Measurements from ENCODE around the gene TMEM143. TPM values are rescaled to one million over a fixed set of nuclear protein-coding genes. Genes with fewer than 3 reads are reported as not detected.

Gene TMEM143
- total RNA-seq, 1 donor from 2014 or later = 10.2 TPM

DNA sequence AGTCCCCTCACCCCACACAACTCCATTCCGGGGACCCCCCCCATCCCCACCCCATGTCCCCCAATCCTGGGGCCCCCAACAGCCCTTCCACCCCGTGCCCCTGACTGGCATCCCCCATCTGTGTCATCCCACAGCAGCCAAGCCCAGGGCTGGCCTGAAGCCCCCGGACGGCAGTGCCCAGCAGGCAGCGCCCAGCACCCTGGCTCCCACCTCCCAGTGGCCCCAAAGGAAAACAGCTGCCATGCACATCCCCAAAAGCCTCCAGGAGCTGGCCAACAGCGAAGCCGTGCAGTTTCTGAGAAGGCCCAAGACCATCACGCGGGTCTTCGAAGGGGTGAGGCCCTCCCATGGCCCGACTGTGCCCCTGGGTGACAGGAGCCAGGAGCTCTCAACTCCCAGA is 1.9 kb upstream of the TMEM143 start:
- Mint-ChIP-seq H3K4me1 (peaks cover 19% of the 10 kb centered on the region), H3K36me3 (ENCODE audit: low read depth) (peaks cover 6% of the 10 kb centered on the region)
- DNase-seq = no peak

DNA sequence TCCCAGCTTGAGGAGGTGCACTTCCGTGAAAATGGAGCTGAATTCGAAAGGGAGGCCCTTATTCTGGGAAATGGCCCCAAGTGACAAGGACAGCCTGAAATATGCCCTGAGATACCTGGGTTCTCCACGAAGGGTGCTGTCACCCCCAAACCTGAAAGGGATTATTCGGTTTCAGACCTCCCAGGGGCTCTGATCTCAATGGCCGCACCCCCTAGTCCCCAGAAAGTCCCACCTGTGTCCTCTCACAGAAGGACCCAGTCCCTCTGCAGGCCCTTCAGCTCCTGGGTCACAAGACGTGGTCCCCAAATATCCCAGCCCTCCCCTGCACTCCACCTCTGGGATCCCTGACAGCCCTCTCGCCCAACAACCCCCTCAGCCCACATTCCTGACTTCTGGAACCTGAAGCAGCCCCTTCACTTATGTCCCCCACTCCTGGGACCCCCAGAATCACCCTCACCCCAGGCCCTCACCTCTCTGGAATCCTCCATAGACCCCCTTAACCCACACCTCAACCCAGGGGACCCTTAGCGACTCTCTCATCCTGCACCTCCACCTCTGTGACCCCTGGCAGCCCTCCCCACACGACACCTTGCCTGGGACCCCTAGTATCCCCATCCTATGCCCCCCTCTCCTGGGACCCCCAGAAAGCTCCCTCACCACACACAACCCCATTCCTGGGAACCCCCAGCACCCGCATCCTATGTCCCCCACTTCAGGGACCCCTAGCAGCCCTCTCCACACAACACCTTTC is 1.0 kb upstream of the TMEM143 start:
- intact Hi-C loops (cut with micrococcal nuclease) = loop anchor here (1.0 to 5.0 kb wide), 10 partner anchors 26 to 1133 kb away; partner anchors contain the start of genes CYTH2, EMP3, GRWD1 and LIG1
- ATAC-seq (ENCODE audit: low read depth) (no peak), DNase-seq (no peak)
- Mint-ChIP-seq H3K36me3 (ENCODE audit: low read depth) (peaks cover 6% of the 10 kb centered on the region), H3K4me3 (peak overlapping the region; percentile 87), H3K27me3 (no peaks in the 10 kb centered on the region), H3K9me3 (no peaks in the 10 kb centered on the region), H3K4me1 (peaks cover 19% of the 10 kb centered on the region), H3K27ac (peak overlapping the region; percentile 93)
- ChIA-PET POLR2A (interaction anchor here (0.6 to 3.1 kb wide), 17 partner anchors 18 to 1533 kb away, joined by 3 to 48 read pairs (median 4); partner anchors contain the start of genes CARD8, EMP3, KDELR1 and RPL18), CTCF (interaction anchor here (1.1 to 2.5 kb wide), 4 partner anchors 14 to 44 kb away, joined by 3 to 22 read pairs (median 10); partner anchors contain the start of gene KDELR1)
- TF ChIP-seq, protein P1, sequence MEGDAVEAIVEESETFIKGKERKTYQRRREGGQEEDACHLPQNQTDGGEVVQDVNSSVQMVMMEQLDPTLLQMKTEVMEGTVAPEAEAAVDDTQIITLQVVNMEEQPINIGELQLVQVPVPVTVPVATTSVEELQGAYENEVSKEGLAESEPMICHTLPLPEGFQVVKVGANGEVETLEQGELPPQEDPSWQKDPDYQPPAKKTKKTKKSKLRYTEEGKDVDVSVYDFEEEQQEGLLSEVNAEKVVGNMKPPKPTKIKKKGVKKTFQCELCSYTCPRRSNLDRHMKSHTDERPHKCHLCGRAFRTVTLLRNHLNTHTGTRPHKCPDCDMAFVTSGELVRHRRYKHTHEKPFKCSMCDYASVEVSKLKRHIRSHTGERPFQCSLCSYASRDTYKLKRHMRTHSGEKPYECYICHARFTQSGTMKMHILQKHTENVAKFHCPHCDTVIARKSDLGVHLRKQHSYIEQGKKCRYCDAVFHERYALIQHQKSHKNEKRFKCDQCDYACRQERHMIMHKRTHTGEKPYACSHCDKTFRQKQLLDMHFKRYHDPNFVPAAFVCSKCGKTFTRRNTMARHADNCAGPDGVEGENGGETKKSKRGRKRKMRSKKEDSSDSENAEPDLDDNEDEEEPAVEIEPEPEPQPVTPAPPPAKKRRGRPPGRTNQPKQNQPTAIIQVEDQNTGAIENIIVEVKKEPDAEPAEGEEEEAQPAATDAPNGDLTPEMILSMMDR (IDR thresholded peaks at IDR 0.05) = no peak

More for the DNA sequence above, 1.9 kb upstream of the TMEM143 start:
- H3K27me3 Mint-ChIP-seq = no peaks in the 10 kb centered on the region
- H3K4me3 Mint-ChIP-seq = no peak overlapping the region
- ChIA-PET POLR2A (interaction anchor here (3.1 kb wide), 1 partner anchor 26 kb away, joined by 30 read pairs; the partner anchor contains the start of gene KDELR1), CTCF (no interaction called here)
- no peak overlapping the region for H3K27ac Mint-ChIP-seq
- ATAC-seq (ENCODE audit: low read depth) = no peak
- TF ChIP-seq, protein P1 (IDR thresholded peaks at IDR 0.05) = no peak
- intact Hi-C loops (cut with micrococcal nuclease) = no loop called here
- H3K9me3 Mint-ChIP-seq = no peaks in the 10 kb centered on the region

DNA sequence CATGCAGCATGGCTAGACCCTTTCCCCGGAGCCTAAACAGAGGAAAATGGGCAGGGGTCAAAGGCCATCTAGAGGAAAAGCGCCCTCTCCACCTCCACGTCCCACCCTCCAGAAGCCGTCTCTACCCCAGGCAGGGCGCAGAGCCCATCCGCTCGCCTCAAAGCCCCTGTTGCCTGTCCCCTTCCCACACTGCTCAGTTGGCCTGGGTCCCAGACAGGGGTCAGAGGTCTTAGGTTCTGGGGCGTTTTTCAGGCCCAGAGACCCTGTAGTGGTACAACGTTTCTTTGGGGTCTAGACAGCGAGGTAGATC is 285 bp downstream of the TMEM143 start:
- intact Hi-C loops (cut with micrococcal nuclease) = loop anchor here (1.0 to 5.0 kb wide), 4 partner anchors 56 to 1134 kb away; partner anchors contain the start of gene RPS11
- peak overlapping the region; percentile 87 for H3K4me3 Mint-ChIP-seq
- TF ChIP-seq, protein P1 (IDR thresholded peaks at IDR 0.05) = no peak
- H3K36me3 Mint-ChIP-seq (ENCODE audit: low read depth) = peaks cover 16% of the 10 kb centered on the region
- H3K27ac Mint-ChIP-seq = peak overlapping the region; percentile 93
- DNase-seq (no peak), ATAC-seq (ENCODE audit: low read depth) (peak; percentile 2)
- peaks cover 19% of the 10 kb centered on the region for H3K4me1 Mint-ChIP-seq
- POLR2A ChIA-PET = interaction anchor here (0.5 to 3.1 kb wide), 27 partner anchors 17 to 1534 kb away, joined by 3 to 48 read pairs (median 4); partner anchors contain the start of genes CARD8, EMP3, KDELR1 and PLA2G4C
- H3K27me3 Mint-ChIP-seq = no peaks in the 10 kb centered on the region
- H3K9me3 Mint-ChIP-seq = no peaks in the 10 kb centered on the region
- CTCF ChIA-PET = interaction anchor here (0.5 to 2.5 kb wide), 7 partner anchors 12 to 399 kb away, joined by 3 to 22 read pairs (median 4); partner anchors contain the start of gene KDELR1

DNA sequence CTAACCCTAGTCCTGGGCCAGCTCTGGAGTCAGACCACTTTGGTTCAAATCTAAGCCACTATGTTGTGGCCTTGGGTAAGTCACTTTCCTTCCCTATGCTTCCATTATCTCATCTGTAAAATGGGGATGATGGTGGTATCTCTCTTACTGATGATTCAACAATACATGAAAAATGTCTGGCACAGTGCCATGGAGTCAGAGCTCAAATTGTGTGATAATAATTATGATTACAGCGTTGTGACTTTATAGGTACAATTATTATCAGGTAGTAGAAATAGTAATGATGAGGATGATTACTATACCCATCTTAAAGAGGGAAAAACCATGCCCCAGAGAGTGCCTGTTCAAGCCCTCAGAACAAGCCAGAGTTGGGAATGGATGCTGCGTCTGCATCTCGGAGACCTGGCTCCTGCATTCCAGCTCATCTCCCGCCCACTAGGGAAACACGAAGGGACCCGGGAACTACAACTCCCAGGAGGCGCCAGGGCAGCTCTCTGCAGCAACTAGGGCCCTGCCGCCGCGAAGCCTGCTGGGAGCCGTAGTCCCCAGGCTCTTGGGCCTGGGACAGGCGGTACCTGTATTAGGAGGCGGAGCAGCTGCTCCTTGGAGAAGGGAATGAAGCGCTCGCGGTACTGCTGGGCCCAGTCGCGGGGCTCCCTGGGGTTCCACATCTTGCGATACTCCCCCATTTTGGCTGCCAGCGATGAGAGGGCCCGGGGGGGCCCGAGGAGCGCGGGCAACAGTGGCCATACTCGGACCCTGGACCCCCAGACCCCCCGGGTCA is 832 bp downstream of the TMEM143 start:
- no peaks in the 10 kb centered on the region for H3K9me3 Mint-ChIP-seq
- ATAC-seq (ENCODE audit: low read depth) (peak; percentile 56), DNase-seq (peak; percentile 83)
- TF ChIP-seq, protein P1 (IDR thresholded peaks at IDR 0.05) = no peak
- peak overlapping the region; percentile 93 for H3K27ac Mint-ChIP-seq
- ChIA-PET CTCF (interaction anchor here (1.6 to 2.5 kb wide), 3 partner anchors 12 to 29 kb away, joined by 7 to 22 read pairs (median 14); partner anchors contain the start of gene KDELR1), POLR2A (interaction anchor here (0.6 to 3.1 kb wide), 15 partner anchors 28 to 512 kb away, joined by 3 to 48 read pairs (median 6); partner anchors contain the start of genes CARD8, EMP3, KDELR1 and PLA2G4C)
- peaks cover 19% of the 10 kb centered on the region for H3K4me1 Mint-ChIP-seq
- H3K4me3 Mint-ChIP-seq = peak overlapping the region; percentile 87
- H3K36me3 Mint-ChIP-seq (ENCODE audit: low read depth) = peaks cover 18% of the 10 kb centered on the region
- intact Hi-C loops (cut with micrococcal nuclease) = loop anchor here (1.0 to 5.0 kb wide), 4 partner anchors 56 to 1134 kb away; partner anchors contain the start of gene RPS11
- H3K27me3 Mint-ChIP-seq = no peaks in the 10 kb centered on the region

Data from activated B cell treated with CpG ODN at 0.5 μM for 24 hours (primary cell).